Neural progenitor cell (in vitro differentiated cells): Measurements from ENCODE around the gene HYLS1.

Source experiments
- EZH2 ChIP-seq: fragments of 200-600 bp; sonication (generic); IDR thresholded peaks from 2 replicates; pipeline ENCODE4 v1.6.1; 2017; ENCODE audit warnings: antibody characterized with exemption, mild to moderate bottlenecking, moderate library complexity
- EZH2phosphoT487 ChIP-seq: fragments of 200-600 bp; sonication (generic); IDR thresholded peaks from 2 replicates; pipeline ENCODE4 v1.6.1; 2017; ENCODE audit warnings: antibody characterized with exemption
- TF ChIP-seq, protein P1 (sequence below): fragments of 200-600 bp; sonication (generic); IDR thresholded peaks from 2 replicates; pipeline ENCODE4 v1.5.1; 2017; ENCODE audit warnings: antibody characterized with exemption, mild to moderate bottlenecking

DNA sequence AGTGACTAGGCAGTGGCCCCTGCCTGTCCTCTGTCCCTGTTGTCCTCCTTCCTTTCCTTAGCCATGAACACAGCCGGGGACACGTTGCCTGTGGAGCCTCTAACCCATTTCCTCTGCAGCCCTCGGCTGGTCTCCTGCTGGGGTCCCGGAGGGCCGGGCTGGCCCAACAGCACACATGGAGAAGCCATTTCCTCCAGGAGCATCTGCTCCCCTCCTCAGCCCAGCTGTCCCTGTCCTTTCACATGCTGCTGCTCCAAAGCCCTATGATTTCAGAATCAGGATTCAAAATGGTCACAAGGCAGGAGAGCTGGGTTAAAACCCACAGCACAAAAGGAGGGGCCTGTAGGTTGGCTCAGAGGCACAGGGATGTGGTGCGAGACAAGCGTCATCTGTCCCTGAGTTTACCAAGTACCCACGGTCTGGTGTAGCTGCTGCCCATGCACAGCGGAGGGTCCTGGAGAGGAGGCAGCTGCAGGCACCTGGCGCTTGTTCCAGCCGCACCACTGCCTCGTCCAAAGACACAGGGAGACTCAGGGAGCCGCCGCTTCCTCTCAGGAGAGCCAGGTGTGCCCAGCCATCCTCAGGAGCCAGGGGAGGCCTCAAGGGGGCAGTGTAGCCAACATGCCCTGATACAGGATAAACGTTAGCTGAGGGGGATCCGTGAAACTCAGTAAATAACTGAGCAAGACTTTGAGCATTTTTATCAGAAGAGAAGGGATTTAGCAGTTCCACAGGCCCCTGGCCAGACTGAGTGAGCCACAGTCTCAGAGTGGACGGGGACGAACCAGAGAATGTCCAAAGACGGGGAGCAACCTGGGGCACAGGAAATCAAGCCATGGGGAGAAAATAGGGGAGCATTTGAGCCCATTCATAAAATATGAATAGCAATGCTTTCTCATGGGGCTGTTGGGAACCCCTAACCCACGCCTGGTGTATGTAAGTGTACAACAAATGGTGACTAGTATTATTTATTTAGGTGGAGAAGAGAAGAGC lies 54.4 kb downstream of the HYLS1 start:
- no peak for TF ChIP-seq EZH2
- TF ChIP-seq, protein P1, sequence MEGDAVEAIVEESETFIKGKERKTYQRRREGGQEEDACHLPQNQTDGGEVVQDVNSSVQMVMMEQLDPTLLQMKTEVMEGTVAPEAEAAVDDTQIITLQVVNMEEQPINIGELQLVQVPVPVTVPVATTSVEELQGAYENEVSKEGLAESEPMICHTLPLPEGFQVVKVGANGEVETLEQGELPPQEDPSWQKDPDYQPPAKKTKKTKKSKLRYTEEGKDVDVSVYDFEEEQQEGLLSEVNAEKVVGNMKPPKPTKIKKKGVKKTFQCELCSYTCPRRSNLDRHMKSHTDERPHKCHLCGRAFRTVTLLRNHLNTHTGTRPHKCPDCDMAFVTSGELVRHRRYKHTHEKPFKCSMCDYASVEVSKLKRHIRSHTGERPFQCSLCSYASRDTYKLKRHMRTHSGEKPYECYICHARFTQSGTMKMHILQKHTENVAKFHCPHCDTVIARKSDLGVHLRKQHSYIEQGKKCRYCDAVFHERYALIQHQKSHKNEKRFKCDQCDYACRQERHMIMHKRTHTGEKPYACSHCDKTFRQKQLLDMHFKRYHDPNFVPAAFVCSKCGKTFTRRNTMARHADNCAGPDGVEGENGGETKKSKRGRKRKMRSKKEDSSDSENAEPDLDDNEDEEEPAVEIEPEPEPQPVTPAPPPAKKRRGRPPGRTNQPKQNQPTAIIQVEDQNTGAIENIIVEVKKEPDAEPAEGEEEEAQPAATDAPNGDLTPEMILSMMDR: peak; percentile 95
- no peak for TF ChIP-seq EZH2phosphoT487
